AG04450 (cell line): Measurements from ENCODE around the gene PDLIM1. TPM values are rescaled to one million over a fixed set of nuclear protein-coding genes. Genes with fewer than 3 reads are reported as not detected.
A peak's percentile ranks its signal among the peaks of the same experiment; 100 is the strongest.

Experiments
- CTCF ChIA-PET: fragments of 300-600, 350-600 bp; formaldehyde crosslinking; extraction: SDS; loops from one replicate; lab custom pipeline; 2022; ENCODE audit warnings: antibody characterized with exemption, inconsistent platforms; lab: Charles Lee
- POLR2A ChIA-PET: fragments of 350-600 bp; formaldehyde crosslinking; extraction: SDS; loops from one replicate; lab custom pipeline; 2021; ENCODE audit warnings: antibody characterized with exemption, inconsistent platforms; lab: Yijun Ruan, JAX
- DNase-seq: peaks from one replicate; pipeline ENCODE4 v3.0.0-alpha.2; 2011; ENCODE audit warnings: low read depth, low spot score
- H3K27ac ChIP-seq: one replicate; pipeline ENCODE4 v1.5.1; 2012; ENCODE audit warnings: low read depth, low read length, control low read depth
- H3K27me3 ChIP-seq: one replicate; pipeline ENCODE4 v1.6.0; 2012; ENCODE audit warnings: low read length; ENCODE audit not compliant: control insufficient read depth, insufficient read depth
- H3K4me3 ChIP-seq: 2 replicates; pipeline ENCODE4 v1.5.1; 2011; ENCODE audit warnings: mild to moderate bottlenecking, low read depth, low read length, control low read depth
- H3K9me3 ChIP-seq: 2 replicates; pipeline ENCODE4 v1.5.1; 2012; ENCODE audit warnings: low read length; ENCODE audit not compliant: control insufficient read depth, insufficient read depth
- CTCF ChIP-seq: IDR thresholded peaks from 2 replicates; pipeline ENCODE4 v1.5.1; 2011; ENCODE audit warnings: low read depth, low read length, control low read depth, inconsistent platforms
- polyA plus RNA-seq: library from polyadenylated mRNA; depleted of rRNA; stranded (reverse); fragments of >200 nt; gene quantifications from 2 replicates; pipeline ENCODE4 v1.2.3, GENCODE V29; 2011

Gene PDLIM1
- polyA plus RNA-seq, 1 experiment = 255 TPM

- no peaks in the 10 kb centered on the region for H3K9me3 ChIP-seq
- H3K4me3 ChIP-seq = no peak overlapping the region
- peak overlapping the region; percentile 77 for H3K27ac ChIP-seq
- CTCF ChIA-PET = interaction anchor here (1.1 to 5.8 kb wide), 5 partner anchors 10 to 84 kb away, joined by 3 to 27 read pairs (median 6); no protein-coding TSS in a partner anchor
- POLR2A ChIA-PET = interaction anchor here (0.6 to 1.3 kb wide), 3 partner anchors 24 to 80 kb away, joined by 3 read pairs; no protein-coding TSS in a partner anchor
- no peak for DNase-seq
- H3K27me3 ChIP-seq = no peaks in the 10 kb centered on the region
- TF ChIP-seq CTCF = no peak
Measured at GRCh38 chr10:95279042-95279820, 11.6 kb downstream of the PDLIM1 start.

GRCh38 chr10:95278061-95278988 is 12.5 kb downstream of the PDLIM1 start:
- no peak overlapping the region for H3K4me3 ChIP-seq
- TF ChIP-seq CTCF = no peak
- DNase-seq = no peak
- H3K27ac ChIP-seq = peak overlapping the region; percentile 77
- CTCF ChIA-PET = interaction anchor here (0.6 to 5.8 kb wide), 9 partner anchors 8 to 152 kb away, joined by 3 to 27 read pairs (median 4); no protein-coding TSS in a partner anchor
- POLR2A ChIA-PET = interaction anchor here (0.6 to 1.4 kb wide), 8 partner anchors 10 to 85 kb away, joined by 3 to 6 read pairs (median 3); no protein-coding TSS in a partner anchor
- no peaks in the 10 kb centered on the region for H3K27me3 ChIP-seq
- H3K9me3 ChIP-seq = no peaks in the 10 kb centered on the region

GRCh38 chr10:95277614-95278013 is 13.2 kb downstream of the PDLIM1 start:
- H3K27ac ChIP-seq = peak overlapping the region; percentile 22
- no peak for TF ChIP-seq CTCF

GRCh38 chr10:95277201-95277570 is 13.6 kb downstream of the PDLIM1 start:
- Histone ChIP-seq H3K9me3 (no peaks in the 10 kb centered on the region), H3K4me3 (no peak overlapping the region), H3K27me3 (no peaks in the 10 kb centered on the region), H3K27ac (no peak overlapping the region)
- ChIA-PET POLR2A (interaction anchor here (1.2 to 1.4 kb wide), 2 partner anchors 32 to 48 kb away, joined by 6 read pairs; no protein-coding TSS in a partner anchor), CTCF (interaction anchor here (0.6 to 4.4 kb wide), 6 partner anchors 31 to 416 kb away, joined by 3 to 31 read pairs (median 4); partner anchors contain the start of gene TCTN3)
- TF ChIP-seq CTCF = no peak
- DNase-seq = no peak

More at GRCh38 chr10:95277614-95278013, 13.2 kb downstream of the PDLIM1 start:
- Histone ChIP-seq H3K9me3 (no peaks in the 10 kb centered on the region), H3K27me3 (no peaks in the 10 kb centered on the region), H3K4me3 (no peak overlapping the region)
- ChIA-PET CTCF (interaction anchor here (0.9 to 4.4 kb wide), 7 partner anchors 9 to 153 kb away, joined by 3 to 31 read pairs (median 4); no protein-coding TSS in a partner anchor), POLR2A (interaction anchor here (0.8 to 1.4 kb wide), 6 partner anchors 9 to 48 kb away, joined by 3 to 6 read pairs (median 4); no protein-coding TSS in a partner anchor)
- no peak for DNase-seq
